Inflammatory macrophage (primary cell): ENCODE data around the gene AVPR1A.

Experiments
- DNase-seq, 2 donors: peaks; one replicate each; pipeline ENCODE4 v3.0.0-alpha.2; 2020 to 2022

AVPR1A gene

DNA sequence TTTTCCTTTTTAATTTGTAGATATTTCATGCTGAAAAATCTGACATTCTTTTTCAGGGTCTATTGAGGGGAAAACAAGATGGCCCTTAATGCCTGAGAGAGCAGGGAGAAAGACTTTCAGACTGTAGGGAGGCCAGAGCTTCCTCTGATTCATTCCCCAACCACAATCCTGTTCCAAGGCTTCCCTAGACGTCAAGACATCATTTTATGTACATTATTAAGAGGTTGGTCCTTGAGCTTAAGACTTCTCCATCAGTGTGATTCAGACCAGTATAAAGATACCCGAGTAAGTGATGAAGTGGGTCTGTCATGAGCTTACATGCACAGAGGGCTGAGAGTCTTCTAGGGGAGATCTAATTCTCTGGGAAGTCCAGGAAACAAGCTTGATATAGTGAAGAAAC lies 57.3 kb downstream of the AVPR1A start:
- no peak for DNase-seq

DNA sequence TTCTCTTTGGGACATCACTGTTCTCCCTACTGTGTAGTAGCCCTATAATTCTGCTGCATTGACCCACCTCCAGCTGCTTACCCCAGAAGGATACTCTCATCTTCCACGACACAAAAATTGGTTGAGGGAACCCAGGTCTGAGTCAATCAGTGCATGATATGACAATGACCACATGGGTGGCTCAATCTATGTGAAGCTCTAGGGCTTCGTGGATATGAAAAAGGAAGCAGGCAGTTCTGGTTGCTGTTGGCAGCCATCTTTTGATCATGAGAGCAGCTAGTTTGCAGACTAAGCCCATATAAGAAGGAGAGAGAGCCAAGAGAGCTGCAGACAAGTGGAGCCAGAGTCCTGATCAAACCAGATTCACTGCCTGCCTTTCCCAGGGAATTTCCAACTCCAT lies 57.9 kb downstream of the AVPR1A start:
- peak in 1 of 2 donors; percentile 11 for DNase-seq
